ENCODE data around the gene NEK9. TPM values are rescaled to one million over a fixed set of nuclear protein-coding genes. Genes with fewer than 3 reads are reported as not detected.

NEK9 gene
- total RNA-seq, 1 experiment from 2014 or later = 56.5 TPM

GRCh38 chr14:75142494-75142893 is 15.6 kb upstream of the NEK9 start:
- H3K27ac Mint-ChIP-seq = peak overlapping the region in 2 of 3 experiments; percentile 15 to 60; a peak in 3 of 7 replicates
- Histone ChIP-seq H4K5ac (ENCODE audit: insufficient read length, low read depth, low read length) (no peak overlapping the region), H2AFZ (ENCODE audit: low read length) (no peak overlapping the region), H2BK12ac (ENCODE audit: insufficient read length, low read depth, low read length) (no peak overlapping the region), H3K23me2 (ENCODE audit: insufficient read length, low read depth, low read length, poor library complexity, severe bottlenecking) (no peaks in the 10 kb centered on the region), H2AK5ac (ENCODE audit: insufficient read length, low read length) (no peak overlapping the region), H2BK5ac (ENCODE audit: insufficient read length, low read length) (no peak overlapping the region), H4K91ac (ENCODE audit: insufficient read length, low read depth, low read length) (no peak overlapping the region), H3K56ac (ENCODE audit: insufficient read length, low read depth, low read length) (no peak overlapping the region), H3K4me2 (ENCODE audit: insufficient read depth, insufficient read length, low read length) (no peak overlapping the region), H3T11ph (ENCODE audit: low read length) (no peak overlapping the region), H3K79me2 (ENCODE audit: insufficient read depth, low read length) (no peaks in the 10 kb centered on the region), H3K18ac (ENCODE audit: insufficient read length, low read depth, low read length) (no peak overlapping the region), H3K27me3 (ENCODE audit: insufficient read depth, low read length) (no peaks in the 10 kb centered on the region), H4K8ac (replicated peaks; ENCODE audit: insufficient read length, low read depth, low read length) (no peak overlapping the region), H3K27ac (ENCODE audit: insufficient read length, low read depth, low read length) (no peak overlapping the region), H2BK15ac (ENCODE audit: low read depth, low read length) (no peak overlapping the region), H2BK20ac (ENCODE audit: low read depth, low read length, poor library complexity, severe bottlenecking) (no peak overlapping the region), H3K9me3 (ENCODE audit: control insufficient read depth, low read depth, low read length) (no peaks in the 10 kb centered on the region), H3K4ac (ENCODE audit: low read depth, low read length) (no peak overlapping the region), H3K23ac (ENCODE audit: insufficient read length, low read depth, low read length) (no peak overlapping the region), H3K14ac (ENCODE audit: insufficient read depth, low read length) (no peak overlapping the region), H3K79me1 (ENCODE audit: insufficient read depth, low read depth, low read length, poor library complexity, severe bottlenecking) (no peaks in the 10 kb centered on the region), H3K4me1 (ENCODE audit: insufficient read depth, low read length) (no peaks in the 10 kb centered on the region), H3K9ac (ENCODE audit: extremely low read depth, insufficient read length, low read length) (no peak overlapping the region), H4K20me1 (ENCODE audit: control insufficient read depth, insufficient read depth, insufficient read length) (no peaks in the 10 kb centered on the region), H2BK120ac (ENCODE audit: low read depth, low read length, poor library complexity, severe bottlenecking) (no peak overlapping the region)
- WGBS (ENCODE audit: extremely low coverage, insufficient read length, low lambda C conversion rate) = no CpG with 5 or more reads among the region's 1 CpG
- no peaks in the 10 kb centered on the region; a peak in 1 of 5 replicates for H3K9me3 Mint-ChIP-seq
- no peak for TF ChIP-seq CTCF (conservative IDR thresholded peaks at IDR 0.05)
- H3K27me3 Mint-ChIP-seq (ENCODE audit: low read depth) = no peaks in the 10 kb centered on the region
- H3K4me3 Mint-ChIP-seq = no peak overlapping the region
- no peak for DNase-seq
- H3K36me3 Mint-ChIP-seq (ENCODE audit: insufficient read depth in 1 of 3, low read depth in 3 of 3) = peaks cover 8 to 29% (median 29%) of the 10 kb centered on the region in 3 experiments; a peak in 6 of 7 replicates
- peaks cover 2 to 4% of the 10 kb centered on the region in 2 experiments; a peak in 2 of 4 replicates for H3K4me1 Mint-ChIP-seq
